Cerebellar cortex (tissue), 1 donor: Measurements from ENCODE around the gene PAX7.

ENCODE experiments used
- DNase-seq: peaks from one replicate; pipeline ENCODE4 v3.0.0-alpha.2; 2015; ENCODE audit warnings: low spot score

The PAX7 gene

DNA sequence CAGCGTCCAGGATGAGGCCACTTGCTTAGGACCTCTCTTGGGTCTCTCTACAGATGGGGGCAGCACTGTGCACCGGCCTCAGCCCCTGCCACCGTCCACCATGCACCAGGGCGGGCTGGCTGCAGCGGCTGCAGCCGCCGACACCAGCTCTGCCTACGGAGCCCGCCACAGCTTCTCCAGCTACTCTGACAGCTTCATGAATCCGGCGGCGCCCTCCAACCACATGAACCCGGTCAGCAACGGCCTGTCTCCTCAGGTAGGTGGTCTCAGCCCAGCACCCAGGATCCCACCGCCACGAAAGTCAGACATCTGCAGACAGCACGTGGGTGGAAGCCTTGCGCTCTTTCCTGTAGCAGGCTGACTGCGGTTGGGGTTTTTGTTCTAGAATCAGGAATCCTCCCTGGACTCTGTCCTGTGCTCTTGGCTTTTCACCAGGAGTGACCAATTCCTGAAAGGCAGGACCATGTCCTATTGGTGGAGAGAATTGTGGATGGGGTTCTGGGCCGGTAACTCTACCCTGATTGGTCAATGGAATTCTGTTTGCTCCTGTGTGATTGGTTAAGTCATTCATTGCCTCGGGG lies 72.5 kb downstream of the PAX7 start:
- no peak for DNase-seq

DNA sequence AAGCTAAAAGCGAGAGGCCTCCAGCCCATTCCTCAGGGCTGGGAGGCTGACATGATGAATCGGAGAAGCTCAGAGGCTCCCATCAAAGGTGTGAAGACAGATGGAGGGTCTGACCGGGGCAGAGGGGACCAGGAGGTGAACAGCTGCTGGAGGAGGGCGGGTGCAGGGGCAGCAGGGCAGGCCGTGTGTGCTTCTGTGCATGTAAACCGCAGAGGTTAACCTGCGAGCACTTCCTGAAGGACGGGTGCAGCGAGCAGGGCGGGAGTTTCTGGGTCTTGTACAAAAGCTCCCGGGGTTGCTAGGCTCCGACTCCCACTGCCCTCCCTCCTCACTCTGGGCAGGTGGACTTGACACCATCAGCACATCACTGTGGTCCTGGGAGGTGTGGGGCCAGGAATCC lies 75.2 kb downstream of the PAX7 start:
- DNase-seq, result no peak

DNA sequence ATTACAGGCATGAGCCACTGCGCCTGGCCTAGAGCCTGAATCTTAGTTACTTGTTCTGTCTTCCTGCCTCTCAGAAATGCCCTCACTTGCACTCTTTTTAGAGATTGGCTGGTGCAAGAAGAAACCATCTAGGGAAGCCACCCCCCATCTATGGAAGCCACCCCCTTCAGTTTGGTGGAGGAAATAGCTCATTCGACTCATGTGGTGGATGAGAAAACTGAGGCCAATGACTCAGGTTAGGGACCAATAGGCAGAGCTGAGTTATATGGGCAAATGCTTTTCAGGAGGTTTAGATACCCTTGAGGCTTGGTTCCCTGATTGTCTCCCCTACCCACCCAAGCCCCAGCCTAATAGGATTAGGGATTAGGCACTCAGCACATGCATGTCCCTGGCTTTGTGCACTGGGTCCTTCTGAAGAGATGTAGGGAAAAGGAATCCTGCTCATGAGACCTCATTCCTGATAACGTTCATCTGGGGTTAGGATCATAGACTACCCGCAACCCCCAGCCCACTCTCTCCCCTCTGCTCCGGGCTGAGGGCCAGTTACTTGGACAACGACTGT lies 77.1 kb downstream of the PAX7 start:
- no peak for DNase-seq

DNA sequence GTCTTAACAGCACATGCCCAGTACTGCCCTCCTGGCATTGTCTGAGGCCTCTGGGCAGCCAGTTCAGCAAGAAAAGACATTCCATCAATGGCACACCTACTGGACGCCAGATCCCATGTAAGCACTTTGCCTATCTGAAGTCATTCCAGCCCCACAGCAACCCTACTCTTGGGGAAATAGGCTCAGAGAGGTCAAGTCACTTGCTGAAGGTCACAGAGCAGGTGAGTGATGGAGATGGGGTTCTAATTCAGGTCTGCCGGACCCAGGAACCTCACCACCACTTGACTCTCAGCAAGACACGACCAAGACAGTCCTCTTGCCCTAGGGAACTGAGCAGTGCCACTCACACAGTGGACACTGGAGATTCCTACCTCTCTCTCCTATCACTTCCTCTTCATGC lies 79.4 kb downstream of the PAX7 start:
- DNase-seq, result no peak

DNA sequence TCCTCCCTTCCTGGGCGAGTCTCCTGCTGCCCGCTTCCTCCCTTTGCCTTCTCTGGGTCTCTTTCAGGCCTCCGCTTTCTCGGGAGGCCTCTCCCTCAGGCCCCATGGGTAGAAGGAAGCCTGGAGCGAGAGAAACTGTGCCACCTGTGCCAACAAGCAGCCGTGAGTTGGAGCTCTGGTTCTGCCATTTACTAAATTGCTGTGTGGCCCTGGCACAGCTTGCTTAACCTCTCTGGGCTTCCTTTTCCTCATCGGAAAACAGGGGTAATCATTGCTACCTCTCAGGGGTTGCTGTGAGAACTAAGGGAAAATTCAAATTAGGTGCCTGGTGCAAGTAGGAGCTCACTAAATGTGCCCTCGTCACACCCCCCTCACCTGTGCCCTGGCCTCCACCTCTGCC lies 80.4 kb downstream of the PAX7 start:
- no peak for DNase-seq

DNA sequence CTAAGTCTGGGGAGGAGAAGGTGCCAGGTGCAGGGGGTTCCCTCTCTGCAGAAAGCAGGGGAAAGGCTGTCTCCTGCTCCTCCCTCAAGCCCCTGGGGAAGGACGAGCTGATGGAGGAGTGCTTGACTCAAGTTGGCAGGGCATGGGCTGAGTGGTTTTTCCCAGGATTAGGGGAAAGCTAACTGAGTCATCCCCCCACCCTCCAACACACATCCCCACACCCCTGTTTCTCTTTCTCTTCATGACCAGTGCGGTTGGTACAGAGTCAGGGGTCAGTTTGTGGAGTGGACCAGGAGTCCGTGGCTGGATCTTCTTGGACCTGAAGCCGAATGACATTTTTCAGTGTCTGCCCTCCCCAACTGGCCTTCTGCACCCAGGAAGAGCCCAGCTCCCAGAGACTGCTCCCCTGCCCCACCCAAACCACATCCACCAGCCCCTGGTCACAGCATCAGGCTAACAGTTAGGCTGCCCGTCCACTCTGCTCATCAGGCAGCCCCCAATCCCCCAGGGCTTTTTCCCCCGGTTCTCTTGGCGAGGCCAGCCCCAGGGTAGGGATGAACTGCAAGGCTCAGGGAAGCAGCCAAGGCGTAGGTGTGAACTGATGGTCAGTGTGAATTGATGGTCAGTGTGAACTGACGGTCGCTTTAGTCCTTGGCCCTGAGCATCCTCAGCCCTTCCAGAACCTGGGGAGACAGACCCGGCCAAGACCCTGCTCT lies 81.0 kb downstream of the PAX7 start:
- DNase-seq, result no peak

DNA sequence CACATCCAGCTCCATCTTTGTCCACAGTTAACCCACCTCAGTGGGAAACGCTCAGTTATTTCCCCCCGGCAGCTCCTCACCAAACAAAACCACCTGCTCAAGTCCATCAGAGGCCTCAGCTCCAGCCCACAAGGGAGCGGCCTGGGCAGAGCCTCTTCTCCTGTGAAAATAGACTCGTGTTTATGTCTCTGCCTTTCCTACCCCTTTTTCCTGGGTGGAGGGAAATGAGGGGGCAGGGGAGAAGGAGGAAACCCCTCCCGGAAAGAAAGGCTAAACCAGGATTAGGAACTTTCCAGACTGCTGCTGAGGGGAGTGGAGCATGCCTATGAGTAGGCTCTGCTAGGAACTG lies 81.6 kb downstream of the PAX7 start:
- DNase-seq, result no peak

DNA sequence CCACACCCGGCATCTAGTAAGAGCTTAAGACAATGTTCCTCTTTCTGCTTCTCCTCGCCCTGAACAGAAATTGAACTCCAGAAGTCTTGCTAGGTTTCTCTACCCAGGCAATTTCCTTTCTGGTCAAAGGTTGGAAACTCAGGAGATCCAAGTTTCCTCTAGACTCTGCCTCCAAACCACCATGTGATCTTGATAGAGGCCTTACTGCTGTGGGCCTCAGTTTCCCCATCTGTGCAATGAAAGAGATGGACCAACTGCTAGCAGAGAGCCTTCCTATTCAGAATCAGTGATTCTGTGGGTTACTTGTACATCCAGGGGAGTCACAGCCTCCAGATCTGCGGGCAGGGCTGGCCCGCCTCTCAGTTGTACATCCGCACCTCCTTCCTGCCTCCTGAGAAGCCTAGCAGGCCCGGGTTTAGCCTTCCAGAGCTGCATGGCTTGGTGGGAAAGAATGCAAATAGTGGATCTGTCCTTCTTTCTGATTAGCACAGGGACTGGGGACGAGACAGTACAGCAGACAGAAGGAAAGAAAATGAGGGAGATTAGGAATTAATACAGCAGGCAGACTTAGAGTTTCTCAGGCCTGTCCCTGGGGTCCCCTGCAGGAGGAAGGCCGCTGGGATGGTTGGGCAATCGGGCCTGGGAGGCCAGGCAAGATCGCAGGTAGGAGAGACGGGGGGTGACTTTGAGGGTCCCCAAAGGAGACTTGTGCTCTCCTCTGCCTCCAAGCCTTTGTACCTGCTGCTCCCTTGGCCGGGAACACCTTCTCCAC lies 83.9 kb downstream of the PAX7 start:
- no peak for DNase-seq

DNA sequence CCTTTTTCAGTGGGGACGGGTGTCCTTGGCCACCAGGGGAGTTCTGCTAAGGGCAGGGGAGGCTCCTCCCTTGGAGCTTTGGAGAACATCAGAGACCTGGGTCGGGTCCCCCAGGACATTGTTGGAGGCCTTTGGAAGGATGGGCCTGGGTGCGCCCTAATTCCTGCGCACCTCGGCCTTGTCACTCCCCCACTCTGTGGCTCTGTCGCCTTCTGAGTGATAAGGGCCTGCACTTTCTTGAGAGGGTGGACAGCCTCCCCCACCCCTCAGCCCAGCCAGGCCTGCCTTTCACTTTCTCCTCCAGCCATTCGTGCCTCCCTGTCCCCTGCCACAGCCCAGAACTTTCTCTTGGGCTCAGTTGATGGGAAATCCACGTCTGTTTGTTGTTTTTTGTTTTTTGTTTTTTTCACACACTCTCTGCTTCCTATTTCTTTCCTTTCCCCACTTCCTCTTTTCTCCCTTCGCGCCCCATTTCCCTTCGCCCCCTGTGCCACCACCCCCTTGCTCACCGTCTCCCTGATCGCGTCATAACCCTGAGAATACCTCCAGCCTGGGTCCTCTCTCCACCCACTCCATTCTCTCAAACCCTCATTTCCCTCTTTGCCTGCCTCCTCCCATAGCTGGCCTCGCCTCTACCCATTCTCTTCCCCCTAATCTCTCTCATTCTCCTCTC lies 85.6 kb downstream of the PAX7 start:
- DNase-seq, result no peak

DNA sequence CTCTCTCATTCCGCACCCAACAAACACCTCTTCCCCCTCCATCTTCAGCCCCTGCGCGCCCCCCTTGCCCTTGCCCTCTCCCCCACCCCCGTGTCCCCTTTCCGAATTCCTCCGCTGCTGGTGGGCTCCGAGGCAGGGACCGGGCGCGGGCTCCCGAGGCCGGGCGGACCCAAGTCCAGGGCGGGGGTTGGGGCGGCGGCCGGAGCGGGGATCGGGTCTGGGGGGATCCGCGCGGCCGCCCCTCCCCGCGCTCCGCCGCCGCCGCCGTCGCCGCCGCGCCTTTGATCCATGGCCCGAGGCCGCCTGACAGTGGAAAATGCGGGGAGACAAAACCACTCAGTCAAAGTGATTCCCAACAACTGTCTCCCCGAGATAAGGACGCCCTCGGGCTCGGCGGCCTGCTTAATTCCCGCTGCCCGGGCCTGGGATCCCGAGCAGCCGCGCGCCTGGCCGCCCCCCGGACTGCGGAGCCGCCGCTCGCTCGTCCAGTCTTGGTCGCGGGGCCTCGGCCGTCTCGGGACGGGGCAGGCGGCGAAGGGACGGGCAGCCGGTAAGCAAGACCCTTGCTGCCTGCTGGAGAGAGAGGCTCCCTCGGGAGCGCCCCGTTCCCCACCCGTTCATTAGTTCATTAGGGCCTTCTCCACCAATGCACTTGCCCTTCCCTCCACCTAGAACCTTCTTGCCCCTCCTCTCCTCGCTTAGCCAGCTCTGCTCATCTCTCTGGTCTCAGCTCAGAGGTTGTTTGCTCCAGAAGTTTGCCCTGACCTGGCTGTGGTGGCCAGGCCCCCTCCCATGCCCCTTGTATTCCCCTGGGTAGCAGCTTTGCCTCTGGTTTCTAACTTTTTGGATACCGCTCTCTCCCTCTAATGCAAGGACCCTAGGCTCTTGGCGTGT lies 86.4 kb downstream of the PAX7 start:
- no peak for DNase-seq

DNA sequence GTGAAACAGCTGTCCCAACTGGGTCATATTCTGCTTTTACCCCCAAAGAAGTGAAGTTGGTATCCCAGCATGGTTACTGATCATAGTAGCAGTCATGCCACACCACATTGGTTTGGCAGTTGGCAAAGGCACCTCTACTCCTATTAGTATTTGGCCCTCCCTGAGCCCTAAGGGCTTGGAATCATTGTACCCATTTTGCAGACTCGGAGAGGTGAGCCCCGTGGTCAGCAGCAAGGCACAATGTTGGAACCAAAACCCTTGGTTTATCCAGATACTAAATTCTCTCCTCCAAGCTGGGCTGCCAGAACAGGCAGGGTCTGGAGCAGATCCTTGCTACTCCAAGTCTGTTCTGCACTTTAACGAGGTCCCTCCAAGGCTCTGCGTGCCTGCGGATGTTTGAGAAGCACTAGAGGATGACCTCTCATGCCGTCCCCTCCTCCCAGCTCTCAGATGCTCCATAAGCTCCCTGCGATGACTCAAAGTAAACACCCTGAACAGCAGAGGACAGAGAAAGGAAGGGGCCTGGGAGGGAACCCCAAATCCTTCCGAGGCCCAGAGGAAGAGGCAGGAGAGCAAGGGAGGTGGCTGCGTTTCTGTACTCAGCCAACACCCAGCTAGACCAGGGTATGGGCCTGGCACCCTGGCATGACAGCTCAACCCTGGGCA lies 89.3 kb downstream of the PAX7 start:
- no peak for DNase-seq

DNA sequence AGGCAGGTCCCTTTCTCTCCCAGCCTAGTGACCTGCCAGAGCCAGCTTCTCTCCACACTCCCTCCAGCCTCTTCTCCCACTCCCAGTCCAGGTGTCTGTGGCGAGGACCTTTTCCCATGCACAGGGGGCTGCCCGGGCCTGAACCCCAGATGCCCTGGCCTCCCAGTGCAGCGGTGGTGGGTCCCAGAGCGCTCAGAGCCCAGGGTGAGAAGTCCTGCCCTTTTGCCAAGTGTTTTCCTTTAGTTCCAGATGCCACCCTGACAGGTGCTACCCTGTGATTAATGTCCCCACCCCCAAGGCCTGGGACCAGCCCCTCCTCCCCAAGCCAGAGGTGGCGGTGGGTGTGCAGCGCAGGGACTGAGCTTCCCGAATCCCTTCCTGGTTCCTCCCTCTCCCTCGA lies 90.4 kb downstream of the PAX7 start:
- DNase-seq, result no peak

DNA sequence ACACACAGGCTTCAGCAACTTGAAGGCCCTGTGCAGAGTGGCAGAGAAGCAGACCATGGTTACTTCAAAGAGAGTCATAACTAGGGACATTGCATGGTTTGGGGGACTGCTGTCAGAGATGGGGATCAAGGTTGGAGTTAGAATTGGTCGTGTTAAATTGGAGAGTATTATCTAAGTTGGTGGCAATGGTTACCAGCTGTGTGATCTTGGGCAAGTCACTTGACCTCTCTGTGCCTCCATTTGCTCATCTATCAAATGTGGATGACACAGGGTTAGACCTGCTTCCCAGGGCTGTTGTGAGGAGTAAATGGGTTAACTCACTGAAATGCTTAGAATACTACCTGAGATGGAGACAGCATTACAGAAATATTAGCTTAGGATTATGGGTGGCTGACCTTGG lies 91.1 kb downstream of the PAX7 start:
- DNase-seq, result no peak

DNA sequence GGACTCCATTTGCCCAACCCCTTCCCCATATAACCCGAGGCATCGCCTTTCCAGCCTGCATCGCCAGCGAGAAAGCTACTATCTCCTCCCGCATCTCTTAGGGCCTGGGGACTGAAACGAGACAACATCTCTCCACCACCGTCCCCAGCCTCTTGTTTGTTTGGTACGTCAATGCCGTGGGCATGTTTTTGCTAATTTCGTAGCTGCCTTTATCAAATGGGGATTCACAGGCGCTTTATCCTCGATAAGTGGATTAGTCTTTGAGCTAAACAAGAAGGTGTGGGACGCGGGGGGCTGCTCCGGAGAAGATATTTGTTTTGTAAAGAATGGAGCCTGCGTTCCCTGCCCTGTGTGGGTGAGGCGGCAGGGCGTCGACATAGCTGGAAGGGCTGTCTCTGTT lies 91.6 kb downstream of the PAX7 start:
- DNase-seq, result no peak

DNA sequence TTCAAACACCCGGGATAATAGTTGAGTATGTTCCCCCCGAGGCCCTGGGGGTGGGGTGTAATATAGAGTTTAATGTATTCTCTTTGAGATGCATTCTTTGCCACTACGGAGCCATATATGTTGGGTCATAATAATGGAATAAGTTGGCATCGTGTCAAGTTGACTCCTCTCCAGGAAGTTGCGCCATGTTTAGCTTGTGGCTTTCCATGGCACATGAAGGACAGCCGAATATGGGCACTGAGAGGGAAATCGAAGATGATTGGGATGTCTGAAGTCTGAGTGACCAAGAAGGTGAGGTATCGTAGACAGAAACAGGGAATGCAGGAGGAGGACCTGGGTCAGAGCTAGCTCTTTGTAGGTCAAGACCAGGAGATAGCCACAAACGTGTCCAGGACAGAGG lies 92.6 kb downstream of the PAX7 start:
- DNase-seq, result no peak

DNA sequence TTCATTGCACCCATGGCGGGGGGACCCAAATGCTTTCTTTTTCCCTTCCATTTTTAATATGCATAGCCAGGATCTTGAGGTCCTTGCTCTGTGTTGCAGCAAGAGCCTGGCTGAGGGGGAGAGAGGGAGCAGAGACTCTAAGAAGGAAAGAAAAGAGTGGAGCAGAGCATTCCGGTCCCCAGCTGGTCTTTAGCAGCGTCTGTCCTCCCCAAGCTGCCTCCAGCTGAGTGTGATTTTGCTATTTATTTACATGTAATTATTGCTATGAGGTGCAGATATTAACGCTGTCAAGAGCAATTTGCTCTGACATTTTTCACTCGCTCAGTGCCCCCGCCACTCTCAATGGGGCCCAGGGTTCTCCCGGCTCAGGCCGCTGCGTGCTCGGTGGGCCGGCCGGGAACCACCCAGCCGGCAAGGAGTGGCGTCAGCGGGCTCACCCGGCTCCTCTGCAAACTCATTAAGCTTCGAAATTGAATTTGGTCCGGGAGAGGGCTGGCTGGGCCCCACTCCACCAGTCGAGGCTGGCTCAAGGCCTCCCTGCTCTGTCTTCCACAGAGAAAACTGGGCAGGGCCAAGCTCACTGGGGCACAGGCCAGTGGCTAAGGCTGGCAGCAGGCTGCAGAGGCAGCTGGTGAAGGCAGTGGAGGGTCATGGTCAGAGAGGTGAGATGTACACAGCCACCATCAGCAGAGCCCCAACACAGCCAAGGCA lies 93.2 kb downstream of the PAX7 start:
- no peak for DNase-seq

DNA sequence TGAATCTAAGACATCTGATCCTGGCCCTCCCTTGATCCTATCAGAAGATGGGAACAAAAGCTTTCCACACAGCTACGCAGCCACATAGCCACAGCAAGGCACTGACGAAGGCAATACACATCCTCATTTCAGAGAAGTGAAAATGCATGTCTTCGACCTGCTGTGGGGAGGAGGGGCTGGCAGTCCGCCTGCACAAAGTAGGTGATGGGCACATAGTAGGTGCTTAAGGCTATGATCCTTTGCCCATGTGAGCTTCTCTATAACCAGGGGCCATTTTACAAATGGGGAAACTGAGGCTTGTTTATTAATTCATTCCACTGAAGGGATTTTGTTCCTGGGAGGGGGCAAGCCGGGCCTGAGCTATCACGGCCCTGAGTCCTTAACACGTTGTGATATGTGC lies 94.2 kb downstream of the PAX7 start:
- DNase-seq, result no peak

DNA sequence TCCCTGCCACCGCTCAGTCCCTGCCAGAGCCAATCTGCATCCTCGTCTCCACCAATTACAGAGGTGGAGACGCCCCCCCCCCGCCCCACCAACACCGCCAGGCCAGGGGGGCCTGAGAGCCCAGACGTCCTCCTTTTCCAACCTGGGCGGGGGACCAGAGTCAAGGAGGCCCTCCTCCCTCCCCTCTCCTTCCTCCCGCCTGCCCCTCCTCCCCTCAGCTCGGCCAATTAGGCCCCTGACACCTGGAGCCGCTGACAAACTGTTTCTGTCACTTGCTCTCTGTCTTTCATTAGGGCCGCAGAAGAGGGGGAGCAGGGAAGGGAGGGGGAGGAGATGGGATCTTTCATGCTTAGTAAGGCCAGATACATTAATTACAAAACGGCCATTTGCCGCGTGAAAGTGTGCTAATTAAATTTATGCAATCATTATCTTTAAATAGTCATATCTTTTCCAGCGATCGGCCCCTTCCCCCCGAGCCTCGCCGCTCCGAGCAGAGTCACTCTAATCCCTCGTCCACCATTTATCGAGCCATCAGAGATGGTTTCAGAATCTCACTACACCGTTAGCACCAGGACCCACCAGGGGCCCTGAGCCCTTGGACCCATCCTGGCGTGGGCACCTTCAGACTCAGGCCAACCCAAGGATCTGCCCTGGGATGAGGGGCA lies 94.7 kb downstream of the PAX7 start:
- no peak for DNase-seq

DNA sequence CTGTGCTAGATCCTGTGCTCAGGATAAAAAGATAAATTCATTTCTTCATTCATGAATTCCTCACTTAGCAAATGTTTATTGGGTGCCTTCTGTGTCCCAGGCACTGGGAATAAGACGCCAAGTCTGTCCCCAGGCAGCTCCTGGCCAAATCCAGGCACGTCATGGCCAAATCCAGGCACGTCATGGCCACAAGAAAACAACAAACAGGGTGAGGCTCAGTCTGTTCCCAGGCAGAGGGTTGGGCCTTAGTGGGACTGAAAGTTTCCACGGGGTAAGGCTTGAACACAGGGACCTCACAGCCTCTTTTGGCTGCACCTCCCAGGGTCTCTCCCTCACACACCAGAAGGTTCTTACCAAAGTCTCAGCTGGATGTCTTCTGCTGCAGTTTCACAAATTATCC lies 95.7 kb downstream of the PAX7 start:
- no peak for DNase-seq

DNA sequence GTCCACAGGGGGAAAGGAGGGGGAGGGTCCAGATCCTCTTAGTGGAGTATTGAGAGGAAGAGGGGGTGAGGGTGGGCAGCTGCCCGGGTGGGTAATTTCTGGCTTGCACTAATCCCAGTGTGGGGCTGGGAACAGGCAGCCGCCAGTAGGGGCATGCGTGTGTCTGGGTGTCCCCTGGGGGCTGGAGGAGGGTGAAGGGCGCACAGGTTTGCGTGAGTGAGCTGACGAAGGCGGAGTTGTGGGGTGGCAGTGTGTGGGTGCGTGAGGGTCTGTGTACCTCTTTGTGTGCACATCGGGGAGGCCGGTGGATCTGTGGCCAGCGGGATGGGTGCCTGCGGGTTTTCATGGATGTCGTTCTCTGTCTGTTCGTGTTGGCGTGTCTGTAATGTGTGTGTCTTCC lies 97.3 kb downstream of the PAX7 start:
- no peak for DNase-seq
